ENCODE data around the gene ATP2C2.

The ATP2C2 gene

DNA sequence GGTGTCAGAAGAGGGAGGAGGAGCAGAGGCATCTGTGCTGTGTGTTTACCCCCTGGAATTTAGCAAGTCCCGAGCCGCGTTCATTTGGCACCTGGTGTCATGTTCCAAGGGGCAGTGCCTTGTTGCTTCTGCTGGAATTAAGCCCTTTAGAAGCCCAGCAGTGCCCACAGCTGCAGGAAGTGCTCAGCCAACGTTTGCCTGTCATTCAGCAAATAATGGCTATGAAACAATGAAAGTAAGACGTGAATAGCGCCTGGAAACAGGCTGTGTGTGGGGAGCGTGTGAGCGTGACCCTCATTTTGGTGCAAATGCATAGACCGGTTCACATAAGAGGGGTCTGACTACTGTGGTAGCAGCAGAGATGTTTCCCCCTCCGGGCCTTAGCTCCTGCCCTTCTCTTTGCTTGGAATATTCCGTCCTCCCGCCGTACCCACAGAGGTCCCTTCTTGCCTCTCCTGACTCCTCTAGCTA is 5.8 kb upstream of the ATP2C2 start:
- 0 out of 2 replicates have a peak overlapping the region, but pooled peaks have one; percentile 22 for H2AFZ ChIP-seq (ENCODE audit: low read length)
- H3K79me2 ChIP-seq (ENCODE audit: insufficient read depth, low read length): no peaks in the 10 kb centered on the region
- H3K27me3 ChIP-seq (ENCODE audit: insufficient read depth, low read length, poor library complexity, severe bottlenecking): no peaks in the 10 kb centered on the region
- no peaks in the 10 kb centered on the region for H4K20me1 ChIP-seq (ENCODE audit: insufficient read depth, low read length, poor library complexity, severe bottlenecking)
- no peaks in the 10 kb centered on the region for H3F3A ChIP-seq (ENCODE audit: low read depth)
- no peaks in the 10 kb centered on the region for H3K9me2 ChIP-seq (replicated peaks; ENCODE audit: low read depth, low read length)
- TF ChIP-seq EZH2phosphoT487 (IDR thresholded peaks at IDR 0.05; ENCODE audit: borderline replicate concordance): no peak
- TF ChIP-seq, protein P1, sequence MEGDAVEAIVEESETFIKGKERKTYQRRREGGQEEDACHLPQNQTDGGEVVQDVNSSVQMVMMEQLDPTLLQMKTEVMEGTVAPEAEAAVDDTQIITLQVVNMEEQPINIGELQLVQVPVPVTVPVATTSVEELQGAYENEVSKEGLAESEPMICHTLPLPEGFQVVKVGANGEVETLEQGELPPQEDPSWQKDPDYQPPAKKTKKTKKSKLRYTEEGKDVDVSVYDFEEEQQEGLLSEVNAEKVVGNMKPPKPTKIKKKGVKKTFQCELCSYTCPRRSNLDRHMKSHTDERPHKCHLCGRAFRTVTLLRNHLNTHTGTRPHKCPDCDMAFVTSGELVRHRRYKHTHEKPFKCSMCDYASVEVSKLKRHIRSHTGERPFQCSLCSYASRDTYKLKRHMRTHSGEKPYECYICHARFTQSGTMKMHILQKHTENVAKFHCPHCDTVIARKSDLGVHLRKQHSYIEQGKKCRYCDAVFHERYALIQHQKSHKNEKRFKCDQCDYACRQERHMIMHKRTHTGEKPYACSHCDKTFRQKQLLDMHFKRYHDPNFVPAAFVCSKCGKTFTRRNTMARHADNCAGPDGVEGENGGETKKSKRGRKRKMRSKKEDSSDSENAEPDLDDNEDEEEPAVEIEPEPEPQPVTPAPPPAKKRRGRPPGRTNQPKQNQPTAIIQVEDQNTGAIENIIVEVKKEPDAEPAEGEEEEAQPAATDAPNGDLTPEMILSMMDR (conservative IDR thresholded peaks at IDR 0.05; ENCODE audit: low read length): no peak
- no peak overlapping the region for H3K4me3 ChIP-seq (ENCODE audit: low read length, poor library complexity, severe bottlenecking)
- H3K9ac ChIP-seq (ENCODE audit: low read depth, low read length, poor library complexity, severe bottlenecking): no peak overlapping the region
- no peak overlapping the region for H3K4me2 ChIP-seq (ENCODE audit: low read depth, low read length, poor library complexity, severe bottlenecking)
- peaks cover 26% of the 10 kb centered on the region for H3K4me1 ChIP-seq (ENCODE audit: insufficient read depth, low read length, poor library complexity, severe bottlenecking)
- no peaks in the 10 kb centered on the region for H3K36me3 ChIP-seq (ENCODE audit: insufficient read depth, low read length)
- H3K9me3 ChIP-seq (ENCODE audit: insufficient read depth, low read depth, low read length): no peaks in the 10 kb centered on the region

DNA sequence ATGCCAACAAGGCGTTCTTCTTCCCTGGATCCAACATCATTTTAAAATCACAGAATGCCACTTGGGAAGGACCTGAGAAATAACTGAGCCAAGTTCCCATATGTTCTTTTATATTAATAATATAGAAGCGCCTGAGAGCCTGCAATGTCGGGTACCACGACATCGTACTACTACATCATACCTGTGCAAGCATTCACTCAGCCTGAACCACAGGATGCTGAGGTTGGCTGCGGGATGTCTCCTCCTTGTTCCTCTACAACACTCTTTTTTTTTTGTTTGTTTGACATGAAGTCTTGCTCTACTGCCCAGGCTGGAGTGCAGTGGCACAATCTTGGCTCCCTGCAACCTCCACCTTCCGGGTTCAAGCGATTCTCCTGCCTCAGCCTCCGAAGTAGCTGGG is 2.1 kb upstream of the ATP2C2 start:
- Histone ChIP-seq H3K9me2 (replicated peaks; ENCODE audit: low read depth, low read length) (no peaks in the 10 kb centered on the region), H3K27me3 (ENCODE audit: insufficient read depth, low read length, poor library complexity, severe bottlenecking) (no peaks in the 10 kb centered on the region), H3K9me3 (ENCODE audit: insufficient read depth, low read depth, low read length) (no peaks in the 10 kb centered on the region)

DNA sequence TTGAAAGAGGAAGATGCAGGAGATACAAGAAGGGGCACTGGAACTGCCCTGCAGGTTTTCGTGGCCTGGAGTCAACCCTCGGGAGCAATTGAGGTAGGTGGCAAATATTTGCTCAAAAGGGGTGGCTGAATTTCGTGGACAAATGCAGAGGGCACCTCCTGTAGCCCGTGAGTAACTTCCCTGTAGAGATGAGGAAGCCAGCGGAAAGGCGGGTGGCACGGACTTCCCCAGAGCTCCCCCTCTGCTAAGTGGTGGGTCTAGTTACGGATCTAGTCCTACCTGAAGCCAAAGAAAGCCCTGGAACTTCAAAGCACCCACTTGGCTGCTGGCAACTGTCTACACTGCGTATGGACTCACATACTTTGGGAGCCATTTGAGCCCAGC is 1.0 kb upstream of the ATP2C2 start:
- no peaks in the 10 kb centered on the region for H3K27me3 ChIP-seq (ENCODE audit: insufficient read depth, low read length, poor library complexity, severe bottlenecking)
- TF ChIP-seq, protein P1 (conservative IDR thresholded peaks at IDR 0.05; ENCODE audit: low read length): no peak
- no peak for TF ChIP-seq EZH2phosphoT487 (IDR thresholded peaks at IDR 0.05; ENCODE audit: borderline replicate concordance)
- no peaks in the 10 kb centered on the region for H3K79me2 ChIP-seq (ENCODE audit: insufficient read depth, low read length)
- H3K9me3 ChIP-seq (ENCODE audit: insufficient read depth, low read depth, low read length): no peaks in the 10 kb centered on the region
- H3K9ac ChIP-seq (ENCODE audit: low read depth, low read length, poor library complexity, severe bottlenecking): no peak overlapping the region
- no peaks in the 10 kb centered on the region for H3K9me2 ChIP-seq (replicated peaks; ENCODE audit: low read depth, low read length)
- no peaks in the 10 kb centered on the region for H4K20me1 ChIP-seq (ENCODE audit: insufficient read depth, low read length, poor library complexity, severe bottlenecking)
- no peak overlapping the region for H3K4me3 ChIP-seq (ENCODE audit: low read length, poor library complexity, severe bottlenecking)
- H2AFZ ChIP-seq (ENCODE audit: low read length): no peak overlapping the region
- H3K4me1 ChIP-seq (ENCODE audit: insufficient read depth, low read length, poor library complexity, severe bottlenecking): peaks cover 12% of the 10 kb centered on the region
- H3K4me2 ChIP-seq (ENCODE audit: low read depth, low read length, poor library complexity, severe bottlenecking): no peak overlapping the region
- H3F3A ChIP-seq (ENCODE audit: low read depth): no peaks in the 10 kb centered on the region
- no peaks in the 10 kb centered on the region for H3K36me3 ChIP-seq (ENCODE audit: insufficient read depth, low read length)

More for the DNA sequence above, 2.1 kb upstream of the ATP2C2 start:
- Histone ChIP-seq H3K79me2 (ENCODE audit: insufficient read depth, low read length) (no peaks in the 10 kb centered on the region), H3K4me3 (ENCODE audit: low read length, poor library complexity, severe bottlenecking) (no peak overlapping the region), H3K4me2 (ENCODE audit: low read depth, low read length, poor library complexity, severe bottlenecking) (no peak overlapping the region), H3K9ac (ENCODE audit: low read depth, low read length, poor library complexity, severe bottlenecking) (no peak overlapping the region), H3K4me1 (ENCODE audit: insufficient read depth, low read length, poor library complexity, severe bottlenecking) (peaks cover 13% of the 10 kb centered on the region), H3F3A (ENCODE audit: low read depth) (no peaks in the 10 kb centered on the region), H2AFZ (ENCODE audit: low read length) (no peak overlapping the region), H4K20me1 (ENCODE audit: insufficient read depth, low read length, poor library complexity, severe bottlenecking) (no peaks in the 10 kb centered on the region), H3K36me3 (ENCODE audit: insufficient read depth, low read length) (no peaks in the 10 kb centered on the region)
- TF ChIP-seq EZH2phosphoT487 (IDR thresholded peaks at IDR 0.05; ENCODE audit: borderline replicate concordance): no peak

DNA sequence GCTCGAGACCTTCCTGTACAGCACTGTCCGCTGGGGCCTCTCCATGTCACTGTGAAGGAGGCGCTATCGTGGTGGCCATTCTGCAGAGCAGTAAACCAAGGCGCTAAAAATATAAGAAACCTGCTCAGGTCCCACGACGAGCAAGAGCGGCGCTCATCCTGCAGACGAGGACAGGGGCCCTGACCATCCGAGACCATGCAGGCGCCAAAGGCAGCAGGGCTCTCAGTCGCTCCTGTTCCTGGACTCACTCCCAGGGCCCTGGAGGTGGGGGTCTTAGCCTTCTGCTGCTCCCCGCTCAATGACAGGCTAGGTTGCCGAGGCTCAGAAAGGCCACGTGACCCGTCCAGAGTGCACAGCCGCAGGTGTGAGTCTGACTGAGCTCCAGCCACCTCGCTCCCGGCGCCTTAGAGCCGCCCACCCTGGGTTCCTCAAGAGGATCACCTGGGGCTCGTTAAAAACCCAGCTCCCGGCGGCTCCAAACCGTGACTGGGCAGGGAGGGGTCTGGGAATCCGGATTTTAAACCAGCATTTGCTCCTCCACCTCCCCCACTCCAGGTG is 509 bp upstream of the ATP2C2 start:
- Histone ChIP-seq H2AFZ (ENCODE audit: low read length) (no peak overlapping the region), H3K27me3 (ENCODE audit: insufficient read depth, low read length, poor library complexity, severe bottlenecking) (no peaks in the 10 kb centered on the region), H3K9me2 (replicated peaks; ENCODE audit: low read depth, low read length) (no peaks in the 10 kb centered on the region), H3F3A (ENCODE audit: low read depth) (no peaks in the 10 kb centered on the region), H3K4me2 (ENCODE audit: low read depth, low read length, poor library complexity, severe bottlenecking) (no peak overlapping the region), H3K9ac (ENCODE audit: low read depth, low read length, poor library complexity, severe bottlenecking) (no peak overlapping the region), H3K4me1 (ENCODE audit: insufficient read depth, low read length, poor library complexity, severe bottlenecking) (peaks cover 10% of the 10 kb centered on the region), H3K36me3 (ENCODE audit: insufficient read depth, low read length) (no peaks in the 10 kb centered on the region), H3K4me3 (ENCODE audit: low read length, poor library complexity, severe bottlenecking) (no peak overlapping the region), H3K79me2 (ENCODE audit: insufficient read depth, low read length) (no peaks in the 10 kb centered on the region), H3K9me3 (ENCODE audit: insufficient read depth, low read depth, low read length) (no peaks in the 10 kb centered on the region), H4K20me1 (ENCODE audit: insufficient read depth, low read length, poor library complexity, severe bottlenecking) (no peaks in the 10 kb centered on the region)
- TF ChIP-seq, protein P1 (conservative IDR thresholded peaks at IDR 0.05; ENCODE audit: low read length): no peak
- no peak for TF ChIP-seq EZH2phosphoT487 (IDR thresholded peaks at IDR 0.05; ENCODE audit: borderline replicate concordance)

All from Loucy (cell line).